GM21737 (cell line): Measurements from ENCODE around the gene PIK3R5.
"Not testable (repeated sequence)": the region's sequence is repeated elsewhere in the genome, so short reads cannot be mapped to it uniquely, and the experiment has no call there.

Experiments
- ATAC-seq: cut with Tn5 transposase; IDR thresholded peaks from one replicate; pipeline ENCODE4 v1.9.1; 2021; ENCODE audit warnings: mild to moderate bottlenecking, moderate library complexity; ENCODE audit not compliant: unreplicated experiment

PIK3R5 gene

DNA sequence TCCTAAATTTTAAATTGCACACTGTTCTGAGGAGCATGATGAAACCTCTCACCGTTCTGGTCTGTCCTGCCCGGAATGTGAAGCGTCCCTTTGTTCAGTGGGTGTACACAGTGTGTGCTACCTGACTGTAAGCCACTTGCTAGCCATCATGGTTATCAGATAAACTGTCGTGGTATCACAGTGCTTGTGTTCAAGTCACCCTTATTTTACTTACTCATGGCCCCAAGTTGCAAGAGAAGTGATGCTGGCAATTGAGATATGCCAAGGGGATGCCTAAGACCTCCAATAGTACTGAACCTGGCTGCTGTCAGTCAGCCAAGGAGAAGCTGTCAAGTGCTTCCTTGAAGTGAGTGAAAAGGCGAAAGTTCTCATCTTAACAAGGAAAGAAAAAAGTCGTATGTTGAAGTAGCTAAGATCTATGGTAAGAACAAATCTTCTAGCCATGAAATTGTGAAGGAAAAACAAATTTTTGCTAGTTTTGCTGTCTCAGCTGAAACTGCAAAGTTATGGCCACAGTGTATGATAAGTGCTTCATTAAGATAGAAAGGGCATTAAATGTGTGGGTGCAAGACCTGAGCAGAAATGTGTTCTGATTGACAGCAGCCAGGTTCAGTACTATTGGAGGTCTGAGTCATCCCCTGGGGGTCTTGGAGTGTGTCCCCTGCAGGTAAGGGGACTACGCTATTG lies 103.9 kb downstream of the PIK3R5 start:
- no peak for ATAC-seq

DNA sequence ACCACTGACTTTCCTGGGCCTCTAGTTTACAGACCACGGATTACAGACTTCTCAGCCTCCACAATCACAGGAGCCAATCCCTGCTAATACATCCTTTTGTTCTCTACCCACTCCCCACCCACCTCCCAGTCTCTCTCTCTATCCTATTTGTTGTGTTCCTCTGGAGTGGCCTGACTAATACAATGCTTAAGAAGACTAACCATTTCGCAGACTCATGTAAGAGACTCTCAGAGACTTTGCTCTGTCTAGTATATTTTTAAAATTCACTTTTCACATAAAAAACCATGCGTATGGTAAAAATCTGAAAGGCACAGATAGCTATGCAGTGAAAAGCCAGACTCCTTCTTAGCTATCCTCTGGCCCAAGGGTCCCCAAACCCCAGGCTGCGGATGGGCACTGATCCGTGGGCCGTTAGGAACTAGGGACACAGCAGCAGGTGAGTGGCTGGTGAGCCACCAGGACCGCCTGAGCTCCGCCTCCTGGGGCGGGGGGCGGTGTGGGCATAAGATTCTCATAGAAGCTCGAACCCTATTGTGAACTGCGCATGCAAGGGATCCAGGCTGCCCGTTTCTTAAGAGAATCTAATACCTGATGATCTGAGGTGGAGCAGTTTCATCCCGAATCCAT lies 105.6 kb downstream of the PIK3R5 start:
- no peak for ATAC-seq

DNA sequence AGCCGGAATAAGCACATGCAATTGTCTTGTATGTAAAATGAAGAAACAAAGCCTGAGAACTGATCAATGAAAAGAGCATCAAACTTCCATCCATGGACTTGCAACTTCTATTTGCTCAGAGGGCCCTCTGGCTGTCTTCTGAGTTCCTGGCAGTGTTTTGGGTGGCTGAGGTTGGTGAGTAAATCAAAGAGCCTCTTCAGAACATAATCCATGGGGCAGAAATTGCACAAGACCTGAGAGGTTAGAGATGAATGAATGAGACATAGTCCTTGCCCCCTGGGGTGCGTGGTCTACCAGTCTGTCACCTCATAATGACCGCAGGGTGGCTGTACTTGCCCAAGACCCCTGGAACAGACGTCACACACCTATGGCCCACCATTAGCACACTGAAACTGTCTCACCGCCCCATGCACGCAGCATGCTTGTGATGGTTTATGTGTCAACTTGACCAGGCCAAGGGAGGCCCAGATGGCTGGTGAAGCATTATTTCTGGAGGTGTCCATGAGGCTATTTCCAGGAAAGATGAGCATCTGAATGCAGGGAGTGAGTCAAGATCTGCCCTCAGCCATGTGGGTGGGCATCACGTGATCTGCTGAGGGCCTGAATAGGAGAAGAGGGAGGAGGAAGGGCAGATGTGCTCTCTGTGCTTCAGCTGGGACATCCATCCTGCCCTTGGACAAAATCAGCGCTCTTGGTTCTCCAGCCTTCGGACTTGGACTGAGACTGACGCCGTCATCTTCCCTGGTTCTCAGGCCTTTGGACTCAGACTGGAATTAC lies 106.3 kb downstream of the PIK3R5 start:
- no peak for ATAC-seq

DNA sequence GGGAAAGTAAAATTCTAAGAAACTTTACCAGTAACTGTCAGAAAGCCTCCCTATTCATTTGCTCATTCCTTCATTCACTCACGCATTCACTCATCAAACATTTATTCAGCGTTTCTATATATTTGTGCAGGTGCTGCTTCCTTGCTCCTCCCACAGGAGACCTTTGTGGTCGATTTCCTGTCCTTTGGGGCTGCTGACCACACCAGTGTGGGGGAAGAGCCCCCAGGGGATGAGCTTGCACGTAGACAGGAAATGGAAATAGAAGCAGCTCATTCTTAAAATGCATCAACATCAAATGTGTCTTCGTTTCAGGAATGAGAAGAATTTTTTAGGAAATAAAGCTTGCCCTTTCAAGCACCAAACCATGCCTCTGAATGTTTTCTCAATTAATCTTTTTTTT lies 107.6 kb downstream of the PIK3R5 start:
- ATAC-seq = peak; percentile 46

DNA sequence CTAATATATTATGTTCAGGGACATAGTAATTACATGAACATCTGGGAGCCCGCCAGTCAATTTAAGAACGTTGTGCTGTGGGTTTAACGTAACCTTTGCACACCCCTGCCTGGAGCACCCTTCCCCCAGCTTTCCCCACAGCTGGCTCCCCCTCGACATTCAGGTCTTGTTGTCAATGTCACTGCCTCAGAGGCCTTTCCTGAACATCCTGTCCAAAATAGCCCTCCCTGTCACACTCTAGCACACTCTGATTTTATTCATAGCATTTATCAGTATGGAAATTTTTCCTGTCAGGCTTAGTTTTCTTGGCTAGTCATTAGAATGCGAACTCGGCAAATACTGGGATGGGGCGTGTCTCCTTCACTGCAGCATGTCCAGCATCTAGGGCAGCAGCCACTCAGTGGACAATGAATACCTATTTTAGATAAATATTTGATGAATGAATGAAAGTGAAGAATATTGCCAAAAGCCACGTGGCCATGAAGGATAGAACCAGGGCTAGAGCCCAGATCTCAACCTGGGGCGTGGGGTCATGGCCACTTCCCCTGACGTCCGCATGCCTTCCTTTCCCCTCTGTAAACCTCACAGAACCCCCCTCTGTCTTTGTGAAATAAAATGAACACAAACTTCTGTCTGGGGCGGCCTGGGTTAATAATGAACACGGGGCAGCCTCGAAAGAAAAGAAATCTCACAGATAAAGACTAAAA lies 108.5 kb downstream of the PIK3R5 start:
- ATAC-seq = no peak

DNA sequence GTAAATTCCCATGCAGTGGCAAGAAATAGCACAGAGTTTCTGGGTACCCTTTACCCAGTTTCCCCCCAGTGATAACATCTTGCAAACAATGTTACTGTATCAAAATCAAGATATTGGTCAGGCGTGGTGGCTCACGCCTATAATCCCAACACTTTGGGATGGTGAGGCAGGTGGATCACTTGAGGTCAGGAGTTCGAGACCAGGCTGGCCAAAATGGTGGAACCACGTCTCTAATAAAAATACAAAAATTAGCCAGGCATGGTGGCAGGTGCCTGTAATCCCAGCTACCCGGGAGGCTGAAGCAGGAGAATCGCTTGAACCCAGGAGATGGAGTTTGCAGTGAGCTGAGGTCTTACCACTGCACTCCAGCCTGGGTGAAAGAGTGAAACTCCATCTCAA lies 109.3 kb downstream of the PIK3R5 start:
- not testable (repeated sequence) for ATAC-seq

DNA sequence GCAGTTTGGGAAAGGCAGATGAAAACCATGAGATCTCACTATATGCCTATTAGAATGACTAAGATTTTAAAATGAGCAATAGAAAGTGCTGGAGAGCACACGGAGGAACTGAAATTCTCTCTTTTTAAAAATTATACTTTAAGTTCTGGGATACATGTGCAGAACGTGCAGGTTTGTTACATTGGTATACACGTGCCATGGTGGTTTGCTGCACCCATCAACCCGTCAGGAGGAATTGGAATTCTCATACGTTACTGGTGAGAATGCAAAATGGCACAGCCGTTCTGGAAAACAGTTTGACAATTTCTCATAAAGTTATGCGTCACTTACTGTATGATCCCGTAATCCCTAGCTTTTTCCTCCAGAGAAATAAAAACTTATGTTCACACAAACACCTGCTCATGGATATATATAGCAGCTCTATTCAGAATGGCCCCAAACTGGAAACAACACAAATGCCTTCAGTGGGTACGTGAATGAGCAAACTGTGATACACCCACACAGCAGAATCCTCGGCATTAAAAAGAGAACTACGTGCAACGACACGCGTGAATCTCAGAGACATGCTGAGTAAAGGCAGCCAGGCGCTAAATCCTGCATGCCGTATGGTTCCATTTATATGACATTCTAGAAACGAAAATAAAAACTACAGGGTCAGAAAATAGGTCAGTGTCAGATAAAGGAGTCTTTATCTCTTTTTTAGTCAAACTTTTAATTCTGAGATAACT lies 109.9 kb downstream of the PIK3R5 start:
- peak; percentile 37 for ATAC-seq

DNA sequence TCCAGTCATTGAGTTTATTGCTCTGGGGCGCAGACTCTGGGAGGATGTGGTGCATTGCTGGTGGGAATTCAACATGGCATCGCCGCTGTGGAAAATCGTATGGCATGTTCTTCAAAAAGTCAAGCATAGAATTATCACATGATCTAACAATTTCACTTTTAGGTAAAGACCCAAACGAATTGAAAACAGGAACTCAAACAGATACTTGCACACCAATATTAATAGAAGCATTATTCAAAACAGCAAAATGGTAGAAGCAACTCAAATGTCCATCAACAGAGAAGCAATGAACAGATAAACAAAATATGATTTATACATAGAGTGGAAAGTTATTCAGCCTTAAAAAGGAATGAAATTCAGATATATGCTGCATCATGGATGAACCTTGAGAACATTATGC lies 113.9 kb downstream of the PIK3R5 start:
- ATAC-seq = no peak

DNA sequence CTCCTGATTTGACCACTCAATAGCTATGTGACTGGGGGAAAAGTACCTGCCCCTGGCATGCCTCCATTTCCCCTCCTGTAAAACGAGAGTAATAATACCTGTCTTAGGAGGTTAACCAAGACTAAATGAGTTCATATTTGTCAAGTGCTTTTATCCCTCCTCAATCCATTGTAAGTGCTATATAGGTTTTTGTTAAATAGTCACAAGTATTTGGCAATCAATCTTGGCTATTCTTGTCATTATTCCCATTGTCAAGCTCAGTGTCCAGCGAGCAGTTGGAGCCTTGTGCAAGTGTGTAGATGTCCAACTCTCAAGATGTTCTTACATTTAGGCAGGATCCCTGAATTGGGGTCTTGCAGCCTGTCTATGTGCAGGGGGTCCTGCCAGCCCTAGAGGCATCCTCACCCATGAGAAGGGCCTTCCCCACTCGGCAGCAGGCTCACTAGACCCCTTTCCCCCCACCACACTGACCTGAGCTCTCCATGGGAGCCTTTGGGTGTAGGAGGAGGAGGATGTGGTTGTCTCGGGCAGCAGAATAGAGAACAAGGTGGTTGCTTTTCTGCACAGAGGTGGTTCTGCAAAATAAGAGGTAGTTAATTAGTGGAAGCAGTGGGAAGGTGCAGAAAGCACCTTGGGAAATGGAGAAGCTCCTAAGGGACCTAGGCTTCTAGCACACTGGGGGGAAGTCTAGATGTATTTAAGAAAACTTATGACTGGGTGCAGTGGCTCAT lies 116.0 kb downstream of the PIK3R5 start:
- ATAC-seq = no peak

DNA sequence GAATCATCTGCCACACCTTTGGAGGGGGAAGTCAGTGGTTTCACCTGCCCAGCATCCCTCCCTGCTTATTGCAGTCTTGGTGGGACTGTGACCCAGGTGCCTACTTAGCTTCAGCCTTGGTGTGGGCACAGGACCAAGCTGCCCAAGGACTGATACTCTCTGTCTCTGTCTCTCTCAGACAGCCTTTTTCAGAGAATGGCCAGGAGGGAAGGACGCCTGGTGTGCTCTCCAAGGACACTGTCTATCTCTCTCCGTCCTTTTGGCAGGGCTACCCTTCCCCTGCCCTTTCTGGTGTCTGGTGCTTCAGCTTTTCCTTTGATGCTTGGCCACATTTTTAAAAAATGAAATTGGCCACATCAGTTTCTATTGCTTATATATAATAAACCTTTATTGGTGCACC lies 117.6 kb downstream of the PIK3R5 start:
- no peak for ATAC-seq

DNA sequence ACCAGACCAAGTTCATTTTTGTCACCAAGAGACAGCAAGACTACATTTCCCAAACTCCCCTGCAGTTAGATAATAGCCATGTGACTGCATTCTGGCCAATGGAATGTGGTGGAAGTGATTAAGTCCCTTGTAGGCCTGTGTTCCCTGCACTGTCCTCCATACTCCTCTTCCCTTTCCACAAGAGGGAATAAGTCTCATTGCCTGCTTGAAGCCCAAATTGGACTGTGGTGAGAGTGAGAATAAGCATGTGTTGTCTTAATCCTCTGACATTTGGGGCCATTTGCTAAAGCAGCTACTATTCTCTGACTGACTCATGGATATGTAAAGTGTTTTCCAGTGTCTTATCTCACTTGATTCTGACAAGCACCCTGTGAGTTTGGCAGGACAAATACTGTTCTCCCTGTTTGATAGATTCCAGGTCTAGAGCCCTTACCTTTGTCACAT lies 118.7 kb downstream of the PIK3R5 start:
- ATAC-seq = no peak

DNA sequence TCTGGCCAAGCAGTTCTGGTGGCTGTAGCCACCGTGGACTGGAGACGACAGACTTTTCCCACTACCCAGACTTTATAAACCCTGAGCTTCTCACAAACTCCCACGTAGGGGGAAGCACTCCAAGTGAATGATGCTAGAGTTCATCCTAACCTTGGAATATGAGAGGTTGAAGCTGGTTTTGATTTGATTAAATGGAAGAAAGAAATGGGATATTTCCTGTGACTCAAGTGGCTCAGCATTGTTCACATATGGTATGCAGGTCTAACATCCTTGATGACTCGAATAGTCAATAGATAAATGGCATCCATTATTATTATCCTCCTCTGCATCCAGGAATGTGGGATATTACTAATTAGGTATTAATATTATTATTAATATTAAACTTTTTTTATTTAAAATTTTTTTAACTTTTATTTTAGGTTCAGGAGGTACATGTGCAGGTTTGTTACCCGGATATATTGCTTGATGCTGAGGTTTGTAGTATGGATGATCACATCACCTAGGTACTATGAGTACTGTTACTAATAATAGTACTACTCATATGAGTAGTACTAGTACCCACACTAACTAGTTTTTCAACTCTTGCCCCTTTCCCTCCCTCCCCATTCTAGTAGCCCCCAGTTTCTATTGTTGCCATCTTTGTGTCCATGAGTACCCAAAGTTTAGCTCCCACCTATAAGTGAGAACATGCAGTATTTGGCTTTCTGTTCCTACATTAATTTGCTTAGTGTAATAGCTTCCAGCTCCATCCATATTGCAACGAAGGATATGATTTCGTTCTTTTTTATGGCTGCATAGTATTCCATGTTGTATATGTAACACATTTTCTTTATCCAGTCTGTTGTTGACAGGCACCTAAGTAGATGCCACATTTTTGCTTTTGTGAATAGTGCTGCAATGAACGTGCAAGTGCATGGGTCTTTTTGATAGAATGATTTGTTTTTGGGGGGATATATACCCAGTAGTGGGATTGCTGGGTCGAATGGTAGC lies 121.0 kb downstream of the PIK3R5 start:
- ATAC-seq = no peak

DNA sequence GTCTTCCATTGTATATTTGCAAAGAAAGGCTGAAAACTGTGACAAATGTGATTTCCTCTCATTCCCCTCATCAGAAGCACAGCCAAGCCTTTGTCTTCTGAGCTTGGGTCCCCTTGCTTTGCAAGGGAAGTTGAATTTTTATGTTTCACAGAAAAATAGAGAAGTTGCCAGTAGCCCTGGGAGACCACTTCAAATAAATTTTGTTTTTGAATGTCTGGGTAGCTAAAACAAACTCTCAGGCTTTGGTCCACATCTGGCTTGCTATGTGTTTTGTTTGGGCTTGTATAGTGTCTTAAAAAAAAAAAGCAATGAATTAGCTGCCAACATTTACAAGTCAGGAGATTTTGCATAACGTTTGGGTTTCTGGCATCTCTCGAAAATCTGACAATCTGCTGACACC lies 122.2 kb downstream of the PIK3R5 start:
- no peak for ATAC-seq

DNA sequence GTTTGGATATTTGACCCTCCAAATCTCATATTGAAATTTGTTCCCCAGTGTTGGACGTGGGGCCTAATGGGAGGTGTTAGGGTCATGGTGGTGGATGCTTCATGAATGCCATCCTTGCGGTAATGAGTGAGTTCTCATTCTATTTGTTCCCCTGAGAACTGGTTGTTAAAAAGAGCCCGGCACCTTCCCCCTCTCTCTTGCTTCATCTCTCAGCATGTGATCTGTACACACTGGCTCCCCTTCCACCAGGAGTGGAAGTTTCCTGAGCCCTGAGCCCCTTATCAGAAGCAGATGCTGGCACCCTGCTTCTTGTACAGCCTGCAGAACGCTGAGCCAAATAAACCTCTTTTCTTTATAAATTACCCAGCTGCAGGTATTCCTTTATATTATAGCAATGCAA lies 123.7 kb downstream of the PIK3R5 start:
- no peak for ATAC-seq

DNA sequence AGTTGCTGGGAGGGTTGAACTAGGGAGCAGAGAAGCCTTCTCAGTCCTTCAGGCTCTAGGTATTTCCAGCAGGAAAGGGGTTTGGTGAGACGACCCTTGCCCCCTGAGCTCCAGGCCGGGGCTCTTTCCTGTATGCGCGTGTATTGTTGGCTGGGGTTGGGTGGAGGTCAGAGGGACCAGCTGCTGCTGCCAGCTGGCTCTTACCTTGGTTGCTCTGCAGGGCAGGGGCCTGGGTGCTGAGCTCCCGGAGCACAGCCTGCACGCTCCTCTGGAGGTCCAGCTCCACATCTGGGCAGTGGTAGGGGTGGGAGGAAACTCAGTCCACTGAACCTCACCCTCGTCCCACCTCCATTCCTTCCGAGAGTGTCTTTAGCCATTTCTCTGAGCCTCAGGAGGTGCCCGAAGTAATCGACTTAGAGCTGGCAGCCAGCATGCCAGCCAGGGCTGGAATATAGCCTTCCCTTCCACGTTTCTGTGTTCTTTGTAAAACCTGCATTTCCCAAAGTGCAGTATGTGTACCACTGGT lies 126.0 kb downstream of the PIK3R5 start:
- no peak for ATAC-seq

DNA sequence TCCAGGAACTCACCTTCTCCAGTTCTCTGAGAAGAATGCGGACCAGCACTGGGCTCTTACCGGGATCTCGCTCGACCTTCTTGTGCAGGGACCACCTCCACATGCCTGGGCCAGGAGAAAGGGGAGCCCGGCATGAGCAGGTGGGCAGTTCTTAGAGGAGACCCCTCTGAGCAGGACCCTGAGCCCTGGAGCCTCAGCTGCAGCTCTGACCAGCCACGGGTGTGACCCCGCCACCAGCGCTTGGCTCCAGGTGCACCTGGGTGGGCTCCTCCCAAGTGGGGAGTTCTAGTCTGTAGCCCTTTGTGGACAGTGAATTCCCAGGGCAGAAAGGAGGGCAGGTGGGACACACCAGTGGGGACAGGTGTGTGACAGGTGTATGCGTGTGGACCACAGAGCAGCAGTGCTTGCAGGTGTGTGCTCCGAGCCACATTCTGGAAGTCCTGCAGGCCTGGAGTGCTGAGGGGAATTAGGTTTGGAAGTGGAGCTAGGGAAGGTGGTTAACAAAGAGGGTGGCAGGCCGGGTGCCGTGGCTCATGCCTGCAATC lies 126.9 kb downstream of the PIK3R5 start:
- no peak for ATAC-seq

DNA sequence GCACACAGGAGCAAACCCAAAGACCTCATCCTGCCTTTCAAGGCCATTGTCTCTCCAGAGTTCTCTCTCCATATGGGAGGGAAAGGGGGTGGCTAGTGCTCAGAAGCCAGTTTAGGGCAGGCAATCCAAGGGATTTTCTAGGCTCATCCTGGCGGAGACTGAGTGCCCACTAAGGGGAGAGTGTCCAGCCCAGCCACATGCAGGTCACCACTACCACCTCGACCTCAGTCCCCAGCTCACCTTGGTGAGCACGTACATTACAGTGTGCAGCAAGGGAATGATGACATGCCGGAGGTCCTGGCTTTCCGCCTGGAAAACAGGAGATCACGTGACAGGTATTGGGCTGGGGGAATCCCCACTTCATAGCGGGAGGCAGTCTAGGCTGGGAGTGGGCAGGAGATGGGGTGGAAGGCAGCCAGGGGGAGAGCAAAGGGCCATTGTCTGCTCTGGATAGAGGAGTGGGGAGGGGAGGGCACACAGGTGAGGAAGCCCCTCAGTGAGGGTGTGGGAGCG lies 127.9 kb downstream of the PIK3R5 start:
- ATAC-seq = no peak
